Esophagus muscularis mucosa (tissue), 4 donors: ENCODE measurements around the gene LRP1.

Experiments
- CTCF ChIP-seq, 3 experiments: fragments of 200-600 bp in 2 of 3; fragments of 450-650 bp in 1 of 3; sonication (generic) in 2 of 3; IDR thresholded peaks; one replicate each; pipeline ENCODE4 v1.5.1; 2017 to 2019; ENCODE audit warnings: antibody characterized with exemption in 3 of 3, mild to moderate bottlenecking in 2 of 3, moderate library complexity in 1 of 3
- EP300 ChIP-seq: sonication (generic); formaldehyde crosslinking; IDR thresholded peaks from one replicate; pipeline ENCODE4 v1.6.1; 2017; ENCODE audit warnings: antibody characterized with exemption
- POLR2A ChIP-seq: fragments of 450-650 bp; IDR thresholded peaks from one replicate; pipeline ENCODE4 v1.6.1; 2017; ENCODE audit warnings: antibody characterized with exemption, moderate library complexity, mild to moderate bottlenecking, low read depth
- POLR2AphosphoS5 ChIP-seq, 2 donors: sonication (generic); formaldehyde crosslinking; IDR thresholded peaks; one replicate each; pipeline ENCODE4 v1.6.1; 2017; ENCODE audit warnings: antibody characterized with exemption in 2 of 2

GRCh38 chr12:57143454-57143853 is 15.2 kb downstream of the LRP1 start:
- no peak for TF ChIP-seq CTCF (IDR thresholded peaks at IDR 0.05)
- no peak for TF ChIP-seq POLR2AphosphoS5 (IDR thresholded peaks at IDR 0.05)
- no peak for TF ChIP-seq POLR2A
- no peak for TF ChIP-seq EP300
